ENCODE results near the gene DNER. TPM values are rescaled to one million over a fixed set of nuclear protein-coding genes. Genes with fewer than 3 reads are reported as not detected.

Gene DNER
- total and polyA plus RNA-seq, 10 of the 15 experiments (the other 5 are each of a cell fraction or from before 2014, with no cell fraction given) = 0.04 to 0.08 (median 0.07) TPM; not detected in 7

- CTCF ChIA-PET = no interaction called here
- in situ Hi-C loops (cut with MboI) = no loop called here
- Histone ChIP-seq H3K4me2 (ENCODE audit: control insufficient read depth, insufficient read depth) (no peak overlapping the region), H3K27me3 (replicated peaks in 1 of 2; ENCODE audit: control insufficient read depth in 2 of 2, insufficient read depth in 2 of 2, low read length in 1 of 2) (no peaks in the 10 kb centered on the region), H3K4me3 (no peak overlapping the region), H4K20me1 (ENCODE audit: control insufficient read depth, insufficient read depth) (no peaks in the 10 kb centered on the region), H3K9ac (ENCODE audit: control insufficient read depth, insufficient read depth, low read length) (no peak overlapping the region), H3K4me1 (ENCODE audit: control insufficient read depth, insufficient read depth, low read length) (no peaks in the 10 kb centered on the region), H2AFZ (ENCODE audit: control insufficient read depth, low read depth, low read length) (no peak overlapping the region), H3K9me3 (replicated peaks; ENCODE audit: control insufficient read depth, insufficient read depth, low read length) (no peaks in the 10 kb centered on the region), H3K79me2 (ENCODE audit: control insufficient read depth, insufficient read depth, low read length) (no peaks in the 10 kb centered on the region), H3K27ac (ENCODE audit: control insufficient read depth, insufficient read depth) (no peak overlapping the region), H3K36me3 (ENCODE audit: control insufficient read depth in 2 of 2, insufficient read depth in 2 of 2, low read length in 1 of 2) (no peaks in the 10 kb centered on the region)
- POLR2A ChIA-PET = no interaction called here
- no peak for ATAC-seq
- RAD21 ChIA-PET (ENCODE audit: unreplicated experiment) = no interaction called here
- FAIRE-seq = no peak
- WGBS (ENCODE audit: insufficient coverage, insufficient replicate concordance, low lambda C conversion rate, missing lambda C conversion rate) = 5% methylated on average over 5 of the region's 5 CpGs
- intact Hi-C loops (cut with micrococcal nuclease; ENCODE audit: unreplicated experiment) = no loop called here
- TF ChIP-seq ZNF622 (IDR thresholded peaks at IDR 0.05) (no peak), RAD51 (IDR thresholded peaks at IDR 0.05) (no peak), BRCA1 (IDR thresholded peaks at IDR 0.05; ENCODE audit: low read depth, low read length) (no peak), SIN3A (IDR thresholded peaks at IDR 0.05; ENCODE audit: low read depth, low read length) (no peak), RBBP5 (conservative IDR thresholded peaks at IDR 0.05) (no peak), PAX5 (IDR thresholded peaks at IDR 0.05; ENCODE audit: borderline replicate concordance, low read depth, low read length) (no peak), NFXL1 (IDR thresholded peaks at IDR 0.05; ENCODE audit: borderline replicate concordance) (no peak), ZBTB11 (CRISPR knock-in tag; IDR thresholded peaks at IDR 0.05) (no peak), ELK1 (IDR thresholded peaks at IDR 0.05; ENCODE audit: low read depth, low read length) (no peak), ZZZ3 (IDR thresholded peaks at IDR 0.05; ENCODE audit: control insufficient read depth, insufficient read length, low read depth) (no peak), POLR2AphosphoS5 (IDR thresholded peaks at IDR 0.05; ENCODE audit: low read length) (no peak), ASH2L (IDR thresholded peaks at IDR 0.05; ENCODE audit: borderline replicate concordance, low read depth) (no peak), MEF2A (IDR thresholded peaks at IDR 0.05; ENCODE audit: insufficient read depth, low read depth, low read length) (no peak), HCFC1 (IDR thresholded peaks at IDR 0.05; ENCODE audit: low read length) (no peak), SKIL (IDR thresholded peaks at IDR 0.05; ENCODE audit: low read depth, poor library complexity, severe bottlenecking) (no peak), SMAD1 (IDR thresholded peaks at IDR 0.05; ENCODE audit: low read depth, partially characterized antibody) (no peak), CREM (IDR thresholded peaks at IDR 0.05; ENCODE audit: low read depth) (no peak), RELB (IDR thresholded peaks at IDR 0.05; ENCODE audit: low read depth) (no peak), EED (IDR thresholded peaks at IDR 0.05; ENCODE audit: low read depth) (no peak)
- SMC1A ChIA-PET (ENCODE audit: uncharacterized antibody, unreplicated experiment) = no interaction called here
- no peak for DNase-seq (ENCODE audit: low read depth, low spot score)
- BruUV-seq (replicated peaks) = no TSS peak
Observed at GRCh38 chr2:229429589-229429988, 284.8 kb downstream of the DNER start.
